ENCODE results near the gene PHRF1.
"Not testable (repeated sequence)": the region's sequence is repeated elsewhere in the genome, so short reads cannot be mapped to it uniquely, and the experiment has no call there.

The PHRF1 gene

DNA sequence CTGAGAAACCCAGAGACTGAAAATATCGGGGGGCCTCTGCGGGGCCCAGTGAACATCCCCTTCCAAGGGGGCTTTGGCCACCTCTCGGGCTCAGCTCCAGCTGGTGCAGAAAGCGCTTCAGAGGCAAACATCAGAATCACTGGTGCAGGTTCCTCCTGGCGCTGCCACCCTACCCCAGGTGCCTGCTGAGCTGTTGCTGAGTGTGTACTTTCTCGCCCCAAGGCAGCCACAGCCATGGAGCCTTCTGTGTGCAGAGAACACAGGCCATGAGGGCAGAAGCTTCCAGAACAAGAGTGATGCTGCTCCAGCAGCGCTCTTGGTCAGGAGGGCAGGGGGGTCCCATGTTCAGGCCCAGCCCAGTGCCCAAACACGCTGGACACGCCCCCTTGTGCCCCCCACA is 67.1 kb downstream of the PHRF1 start:
- in situ Hi-C loops (cut with MboI; ENCODE audit: low sequenced_read_pairs) = no loop called here

DNA sequence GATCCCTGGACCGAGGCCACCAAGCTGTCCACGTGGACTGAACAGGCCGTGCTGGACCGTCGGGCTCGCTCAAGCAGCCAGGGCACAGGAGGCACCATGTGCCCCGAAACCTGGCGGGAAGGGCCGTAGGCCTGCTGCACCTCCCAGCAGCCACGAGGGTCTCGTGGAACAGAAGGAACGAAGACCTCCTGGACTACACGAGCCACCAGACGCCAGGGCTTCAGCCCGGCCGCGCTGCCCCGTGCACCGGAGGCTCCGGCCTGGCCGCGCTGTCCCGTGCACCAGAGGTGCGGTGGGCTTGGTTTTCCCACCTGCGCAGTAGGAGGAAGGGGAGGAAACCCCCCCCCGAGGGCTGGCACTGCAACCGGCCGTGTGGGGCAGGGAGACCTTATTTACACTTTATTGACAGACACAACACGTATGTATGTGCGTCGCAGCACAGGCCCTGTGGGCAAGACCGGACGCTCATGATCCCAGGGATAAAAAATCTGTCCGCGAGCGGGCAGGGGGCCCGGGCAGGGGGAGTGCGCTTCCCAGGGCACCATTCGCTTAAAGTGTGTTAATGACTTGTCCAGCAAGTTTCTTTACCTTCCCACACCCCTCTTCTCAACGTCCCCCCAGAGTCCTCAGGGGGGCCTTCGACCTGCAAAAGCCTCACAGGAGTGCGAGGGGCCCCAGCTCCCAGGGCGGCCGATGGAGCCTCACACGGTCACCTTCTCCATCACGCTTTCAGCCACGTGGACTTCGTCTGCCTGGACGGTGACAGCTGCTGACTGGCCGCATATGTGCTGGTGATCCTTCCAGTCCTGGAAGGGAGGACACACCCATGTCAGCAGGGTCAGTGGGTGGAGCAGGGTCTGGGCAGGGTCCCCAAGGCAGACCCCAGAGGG is 67.8 kb downstream of the PHRF1 start:
- in situ Hi-C loops (cut with MboI; ENCODE audit: low sequenced_read_pairs) = no loop called here

DNA sequence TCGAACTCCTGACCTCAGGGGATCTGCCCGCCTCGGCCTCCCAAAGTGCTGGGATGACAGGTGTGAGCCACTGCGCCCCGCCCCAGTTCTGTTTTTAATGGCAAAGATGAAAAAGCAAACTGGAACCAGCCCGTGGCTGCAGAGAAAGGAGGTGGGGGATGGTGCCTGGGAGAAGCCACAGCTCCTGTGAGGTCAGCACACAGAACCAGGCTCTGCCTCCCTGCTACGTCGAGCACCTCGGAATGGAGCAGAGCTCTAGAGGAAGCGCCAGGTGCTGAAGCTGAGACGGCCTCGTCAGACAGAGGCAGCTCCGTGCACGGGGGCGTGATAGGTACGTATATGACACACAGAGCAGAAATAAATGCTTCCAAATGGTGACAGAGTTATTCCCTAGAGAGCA is 69.3 kb downstream of the PHRF1 start:
- in situ Hi-C loops (cut with MboI; ENCODE audit: low sequenced_read_pairs) = no loop called here

DNA sequence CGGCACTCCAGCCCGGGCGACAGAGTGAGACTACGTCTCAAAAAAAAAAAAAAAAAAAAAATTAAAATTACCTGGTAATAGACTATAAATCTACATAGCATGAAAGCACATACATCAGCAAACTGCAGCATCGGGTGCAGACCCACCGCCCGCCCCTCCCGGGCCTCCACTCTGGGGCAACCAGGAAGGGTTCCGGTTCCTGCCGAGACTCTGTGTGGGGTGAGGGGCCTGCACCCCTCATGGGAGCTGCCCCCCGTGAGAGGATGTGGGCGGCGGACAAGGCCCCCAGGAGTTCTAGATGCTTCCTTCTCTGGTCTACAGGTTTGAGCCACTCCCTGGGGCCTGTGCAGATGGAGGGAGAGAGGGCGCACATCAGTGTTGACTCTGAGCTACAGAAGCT is 69.9 kb downstream of the PHRF1 start:
- in situ Hi-C loops (cut with MboI; ENCODE audit: low sequenced_read_pairs) = no loop called here

DNA sequence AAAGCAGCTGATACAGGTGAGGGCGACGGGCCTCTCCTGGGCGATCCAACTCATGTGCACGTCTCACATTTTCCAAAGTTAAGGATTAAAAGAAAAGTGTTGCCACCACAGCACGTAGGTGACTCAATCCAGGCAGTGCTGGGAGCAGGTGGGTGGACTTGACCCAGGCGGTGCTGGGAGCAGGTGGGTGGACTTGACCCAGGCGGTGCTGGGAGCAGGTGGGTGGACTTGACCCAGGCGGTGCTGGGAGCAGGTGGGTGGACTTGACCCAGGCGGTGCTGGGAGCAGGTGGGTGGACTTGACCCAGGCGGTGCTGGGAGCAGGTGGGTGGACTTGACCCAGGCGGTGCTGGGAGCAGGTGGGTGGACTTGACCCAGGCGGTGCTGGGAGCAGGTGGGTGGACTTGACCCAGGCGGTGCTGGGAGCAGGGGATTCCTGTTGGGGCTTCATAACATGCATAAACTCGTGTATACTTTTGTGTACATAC is 71.4 kb downstream of the PHRF1 start:
- in situ Hi-C loops (cut with MboI; ENCODE audit: low sequenced_read_pairs) = not testable (repeated sequence)

DNA sequence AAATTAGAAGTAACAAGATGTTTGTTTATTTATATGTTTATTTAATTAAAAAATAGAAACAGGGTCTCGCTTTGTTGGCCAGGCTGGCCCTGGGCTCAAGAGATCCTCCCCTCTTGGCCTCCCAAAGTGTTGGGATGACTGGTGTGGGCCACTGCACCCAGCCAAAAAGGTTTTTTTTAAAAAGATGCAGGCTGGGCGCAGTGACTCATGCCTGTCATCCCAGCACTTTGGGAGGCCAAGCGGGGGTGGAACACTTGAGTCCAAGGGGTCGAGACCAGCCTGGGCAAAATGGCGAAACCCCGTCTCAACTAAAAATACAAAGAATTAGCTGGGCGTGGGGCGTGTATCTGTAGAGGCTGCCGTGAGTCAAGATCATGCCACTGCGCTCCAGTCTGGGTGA is 74.2 kb downstream of the PHRF1 start:
- in situ Hi-C loops (cut with MboI; ENCODE audit: low sequenced_read_pairs) = no loop called here

- in situ Hi-C loops (cut with MboI; ENCODE audit: low sequenced_read_pairs) = not testable (repeated sequence)
Measured at GRCh38 chr11:653136-653535, 76.9 kb downstream of the PHRF1 start.

DNA sequence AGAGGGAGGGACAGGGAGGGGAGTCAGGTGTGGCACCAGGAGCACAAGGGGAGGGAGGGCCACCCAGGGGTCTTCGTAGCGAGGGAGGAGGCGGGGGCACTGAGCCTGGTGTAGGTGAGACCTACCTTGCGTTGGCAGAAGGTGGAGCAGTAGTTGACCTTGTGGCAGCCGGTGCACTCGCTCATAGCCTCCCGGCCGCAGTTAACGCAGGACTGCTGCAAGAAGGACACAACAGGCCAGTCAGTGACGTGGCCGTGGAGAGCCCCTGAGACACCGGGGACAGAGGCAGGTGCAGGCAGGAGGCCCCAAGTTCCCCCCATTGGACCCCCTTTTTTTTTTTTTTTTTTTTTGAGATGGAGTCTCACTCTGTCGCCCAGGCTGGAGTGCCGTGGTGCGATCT is 77.6 kb downstream of the PHRF1 start:
- in situ Hi-C loops (cut with MboI; ENCODE audit: low sequenced_read_pairs) = no loop called here

DNA sequence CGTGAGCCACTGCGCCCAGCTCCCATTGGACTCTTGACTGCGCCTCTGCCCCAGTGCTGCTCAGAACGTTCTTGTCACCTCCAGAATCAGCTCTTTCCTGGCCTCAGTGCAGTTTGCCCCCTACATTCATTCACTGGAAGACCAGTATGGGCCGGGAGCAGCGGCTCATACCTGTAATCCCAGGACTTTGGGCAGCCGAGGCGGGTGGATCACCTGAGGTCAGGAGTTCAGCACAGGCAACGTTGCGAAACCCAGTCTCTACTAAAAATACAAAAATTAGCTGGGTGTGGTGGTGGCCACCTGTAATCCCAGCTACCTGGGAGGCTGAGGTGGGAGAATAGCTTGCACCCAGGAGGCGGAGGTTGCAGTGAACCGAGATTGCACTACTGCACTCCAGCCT is 78.2 kb downstream of the PHRF1 start:
- in situ Hi-C loops (cut with MboI; ENCODE audit: low sequenced_read_pairs) = not testable (repeated sequence)

GRCh38 chr11:655036-655726 is 78.9 kb downstream of the PHRF1 start:
- in situ Hi-C loops (cut with MboI; ENCODE audit: low sequenced_read_pairs) = no loop called here

- in situ Hi-C loops (cut with MboI; ENCODE audit: low sequenced_read_pairs) = no loop called here
Measured at GRCh38 chr11:656426-656825, 80.2 kb downstream of the PHRF1 start.

DNA sequence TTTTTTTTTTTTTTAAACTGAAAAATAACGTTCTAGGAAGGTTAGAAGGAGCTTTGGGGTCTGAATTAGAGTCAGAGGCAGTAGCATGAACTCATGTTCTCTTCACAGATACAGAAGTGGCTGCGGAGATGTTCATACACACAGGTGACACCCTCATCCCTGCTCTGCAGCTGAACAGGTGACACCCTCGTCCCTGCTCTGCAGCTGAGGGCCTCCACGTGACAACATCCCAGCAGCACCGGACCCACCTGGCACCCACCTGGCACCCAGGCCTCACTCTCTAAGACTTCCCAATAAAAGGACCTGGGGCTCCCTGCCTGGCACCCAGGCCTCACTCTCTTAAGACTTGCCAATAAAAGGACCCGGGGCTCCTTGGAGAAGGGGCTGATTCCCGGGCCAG is 80.6 kb downstream of the PHRF1 start:
- in situ Hi-C loops (cut with MboI; ENCODE audit: low sequenced_read_pairs) = no loop called here

GRCh38 chr11:657691-658126 is 81.4 kb downstream of the PHRF1 start:
- in situ Hi-C loops (cut with MboI; ENCODE audit: low sequenced_read_pairs) = no loop called here

- in situ Hi-C loops (cut with MboI; ENCODE audit: low sequenced_read_pairs) = no loop called here
Measured at GRCh38 chr11:659532-660085, 83.3 kb downstream of the PHRF1 start.

DNA sequence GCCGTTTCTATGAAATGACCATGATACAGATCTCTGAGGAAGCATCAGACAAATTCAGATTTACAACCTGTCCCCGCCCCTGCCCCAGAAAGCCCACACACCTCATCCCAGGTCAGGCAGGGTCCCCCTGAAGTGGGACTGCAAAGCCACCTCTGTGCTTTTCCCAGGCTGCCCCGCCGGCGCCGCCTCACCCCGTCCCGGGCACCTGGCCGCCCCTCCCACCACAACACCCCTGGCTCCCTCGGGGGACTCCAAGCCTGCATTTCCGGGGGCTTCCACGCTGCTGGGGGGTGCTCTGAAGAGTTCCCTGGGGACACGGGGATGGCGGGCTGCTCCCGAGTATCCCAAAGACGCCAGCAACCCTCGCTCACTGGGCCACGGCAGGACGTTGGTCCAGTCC is 84.0 kb downstream of the PHRF1 start:
- in situ Hi-C loops (cut with MboI; ENCODE audit: low sequenced_read_pairs) = no loop called here

- in situ Hi-C loops (cut with MboI; ENCODE audit: low sequenced_read_pairs) = no loop called here
Measured at GRCh38 chr11:660681-661444, 84.6 kb downstream of the PHRF1 start.

Measured in HL-60/S4 (cell line).